ENCODE results near the gene BRD1. TPM values are rescaled to one million over a fixed set of nuclear protein-coding genes. Genes with fewer than 3 reads are reported as not detected.

BRD1 gene
- total and polyA plus RNA-seq, 9 donors, result 13.6 to 45.6 (median 35.8) TPM

- H3K27ac ChIP-seq, result no peak overlapping the region
- DNase-seq, result peak in 1 of 5 donors; percentile 16
- H3K4me3 ChIP-seq, result no peak overlapping the region
- intact Hi-C loops (cut with DNase I), result no loop called here
- no peaks in the 10 kb centered on the region for H3K36me3 ChIP-seq
- H3K27me3 ChIP-seq, result no peaks in the 10 kb centered on the region
- no peaks in the 10 kb centered on the region for H3K4me1 ChIP-seq (ENCODE audit: insufficient read depth)
- TF ChIP-seq EP300 (IDR thresholded peaks at IDR 0.05) (no peak), CTCF (IDR thresholded peaks at IDR 0.05) (no peak), POLR2A (IDR thresholded peaks at IDR 0.05) (no peak)
- no peaks in the 10 kb centered on the region for H3K9me3 ChIP-seq
- 38 to 57% (median 44%) methylated on average over 21 of the region's 21 CpGs for WGBS, 3 donors
Observed at GRCh38 chr22:49752598-49753091, 75.0 kb downstream of the BRD1 start.

GRCh38 chr22:49751966-49752597, 75.6 kb downstream of the BRD1 start:
- H3K27ac ChIP-seq, result no peak overlapping the region
- no peaks in the 10 kb centered on the region for H3K36me3 ChIP-seq
- no peaks in the 10 kb centered on the region for H3K9me3 ChIP-seq
- TF ChIP-seq CTCF (IDR thresholded peaks at IDR 0.05), result no peak
- TF ChIP-seq POLR2A (IDR thresholded peaks at IDR 0.05), result no peak
- TF ChIP-seq EP300 (IDR thresholded peaks at IDR 0.05), result no peak
- intact Hi-C loops (cut with DNase I), result no loop called here
- 74 to 81% (median 78%) methylated on average over 17 of the region's 17 CpGs for WGBS, 3 donors
- no peaks in the 10 kb centered on the region for H3K4me1 ChIP-seq (ENCODE audit: insufficient read depth)
- no peak for DNase-seq
- no peaks in the 10 kb centered on the region for H3K27me3 ChIP-seq
- H3K4me3 ChIP-seq, result no peak overlapping the region

GRCh38 chr22:49751318-49751965, 76.2 kb downstream of the BRD1 start:
- H3K27me3 ChIP-seq, result no peaks in the 10 kb centered on the region
- 75 to 77% (median 76%) methylated on average over 16 to 19 of the region's 19 CpGs for WGBS, 3 donors
- TF ChIP-seq EP300 (IDR thresholded peaks at IDR 0.05) (no peak), CTCF (IDR thresholded peaks at IDR 0.05) (no peak), POLR2A (IDR thresholded peaks at IDR 0.05) (no peak)
- H3K36me3 ChIP-seq, result no peaks in the 10 kb centered on the region
- no peak overlapping the region for H3K27ac ChIP-seq
- DNase-seq, result peak in 1 of 5 donors; percentile 24
- H3K9me3 ChIP-seq, result no peaks in the 10 kb centered on the region
- intact Hi-C loops (cut with DNase I), result no loop called here
- H3K4me1 ChIP-seq (ENCODE audit: insufficient read depth), result no peaks in the 10 kb centered on the region
- no peak overlapping the region for H3K4me3 ChIP-seq

GRCh38 chr22:49749885-49750510, 77.7 kb downstream of the BRD1 start:
- no peaks in the 10 kb centered on the region for H3K4me1 ChIP-seq (ENCODE audit: insufficient read depth)
- no peaks in the 10 kb centered on the region for H3K9me3 ChIP-seq
- intact Hi-C loops (cut with DNase I), result no loop called here
- H3K27me3 ChIP-seq, result no peaks in the 10 kb centered on the region
- H3K27ac ChIP-seq, result no peak overlapping the region
- peak in 1 of 5 donors; percentile 22 for DNase-seq
- no peaks in the 10 kb centered on the region for H3K36me3 ChIP-seq
- WGBS, 3 donors, result 85 to 92% (median 89%) methylated on average over 21 to 24 of the region's 24 CpGs
- TF ChIP-seq POLR2A (IDR thresholded peaks at IDR 0.05) (no peak), EP300 (IDR thresholded peaks at IDR 0.05) (no peak), CTCF (IDR thresholded peaks at IDR 0.05) (no peak)
- no peak overlapping the region for H3K4me3 ChIP-seq
